Renal cortical epithelial cell (primary cell): Measurements from ENCODE around the gene KIF18B. TPM values are rescaled to one million over a fixed set of nuclear protein-coding genes. Genes with fewer than 3 reads are reported as not detected.

Experiments used
- DNase-seq: peaks from one replicate; pipeline ENCODE4 v3.0.0-alpha.2; 2011; ENCODE audit warnings: low read depth
- total RNA-seq: library from RNA; depleted of rRNA; stranded (reverse); fragments of >200 nt; gene quantifications from 2 replicates; pipeline ENCODE4 v1.2.3, GENCODE V29; 2014

The KIF18B gene
- total RNA-seq, 1 donor from 2014 or later: 0.15 TPM

DNA sequence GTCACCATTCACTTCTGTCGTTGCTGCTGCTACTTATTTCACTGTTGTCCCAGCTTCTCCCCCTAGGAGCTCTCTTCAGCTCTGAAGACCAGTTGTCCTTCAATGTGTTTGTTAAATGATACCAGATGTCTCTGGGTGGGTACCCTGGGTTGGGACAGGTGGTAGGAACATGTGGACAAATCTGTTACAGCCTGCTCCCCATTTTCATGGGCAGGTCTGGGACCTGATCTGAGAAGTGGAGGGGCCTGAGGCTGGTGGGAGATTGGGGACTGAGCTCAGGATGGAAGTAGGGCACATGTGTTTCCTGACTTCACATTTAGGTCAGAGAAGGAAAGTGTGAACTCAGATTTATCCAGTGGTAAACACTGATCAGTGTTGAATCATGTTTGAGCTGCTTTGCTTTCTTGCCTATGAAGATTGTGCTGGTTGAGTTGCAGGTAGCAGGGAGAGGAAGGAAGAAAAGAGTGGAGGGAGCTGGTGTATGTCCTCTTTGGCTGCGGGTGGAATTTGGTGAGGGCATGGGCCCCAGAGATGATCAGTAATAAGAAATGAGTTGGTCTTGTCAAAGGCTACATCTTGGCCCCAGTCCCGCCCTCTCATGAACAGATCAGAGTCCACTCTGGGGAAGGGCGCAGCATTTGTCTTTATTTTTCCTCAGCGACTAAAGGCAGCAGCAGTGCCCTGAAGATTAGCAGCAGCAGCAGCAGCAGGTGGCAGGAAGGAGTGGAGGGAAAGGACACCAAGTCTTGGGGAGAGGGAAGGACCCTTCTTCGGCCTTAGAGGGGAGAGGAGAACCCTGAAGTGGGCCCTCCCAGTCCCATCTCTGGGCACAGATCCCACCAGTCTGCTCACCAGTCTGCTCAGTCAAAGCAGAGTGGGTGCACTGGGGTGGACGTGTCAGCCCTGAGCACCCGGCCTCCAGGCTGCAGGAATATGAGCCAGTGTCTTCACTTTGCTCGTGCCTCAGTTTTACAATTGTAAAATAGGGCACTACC is 42.3 kb downstream of the KIF18B start:
- DNase-seq: no peak

DNA sequence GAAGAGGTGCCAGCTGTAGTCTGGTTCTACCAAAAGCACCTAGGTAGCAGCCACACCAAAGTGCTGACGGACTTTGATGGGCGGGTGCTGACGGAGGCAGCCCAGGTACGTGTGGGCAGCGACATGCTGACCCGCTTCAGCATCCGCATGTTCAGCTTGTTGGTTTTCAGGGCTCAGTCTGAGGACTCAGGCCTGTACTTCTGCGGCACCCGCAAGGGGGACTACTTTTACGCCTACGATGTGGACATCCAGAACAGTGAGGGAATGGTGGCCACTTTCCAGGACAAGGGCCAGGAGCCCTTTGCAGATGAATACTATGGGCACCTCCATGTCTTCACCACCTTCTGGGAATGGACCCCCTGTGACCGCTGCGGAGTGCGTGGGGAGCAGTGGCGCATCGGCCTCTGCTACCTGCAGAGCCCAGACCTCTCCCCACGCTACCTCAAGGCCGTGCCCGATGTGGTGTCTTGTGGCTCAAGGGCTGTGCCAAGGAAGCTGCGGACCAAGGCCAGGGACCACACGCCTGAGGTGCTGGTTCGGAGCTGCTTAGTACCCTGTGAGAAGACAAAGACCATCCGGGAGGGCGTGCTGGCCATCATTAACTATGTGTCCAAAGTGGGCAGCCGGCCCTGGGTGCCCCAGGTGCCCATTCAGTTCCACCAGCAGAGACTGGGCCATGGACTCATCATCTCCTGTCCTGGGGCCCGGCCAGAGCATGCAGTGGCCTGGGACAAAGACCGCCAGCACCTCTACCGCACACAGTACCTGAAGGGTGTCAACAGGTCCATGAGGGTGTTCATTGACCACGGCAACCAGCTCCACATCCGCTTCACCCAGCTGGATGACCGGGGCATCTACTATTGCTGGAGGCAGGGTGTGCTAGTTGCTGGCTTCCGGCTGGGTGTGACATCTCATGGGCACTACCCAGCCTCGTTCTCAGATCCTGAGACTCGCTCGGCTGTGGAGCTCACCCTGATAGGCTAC is 43.3 kb downstream of the KIF18B start:
- DNase-seq: no peak

DNA sequence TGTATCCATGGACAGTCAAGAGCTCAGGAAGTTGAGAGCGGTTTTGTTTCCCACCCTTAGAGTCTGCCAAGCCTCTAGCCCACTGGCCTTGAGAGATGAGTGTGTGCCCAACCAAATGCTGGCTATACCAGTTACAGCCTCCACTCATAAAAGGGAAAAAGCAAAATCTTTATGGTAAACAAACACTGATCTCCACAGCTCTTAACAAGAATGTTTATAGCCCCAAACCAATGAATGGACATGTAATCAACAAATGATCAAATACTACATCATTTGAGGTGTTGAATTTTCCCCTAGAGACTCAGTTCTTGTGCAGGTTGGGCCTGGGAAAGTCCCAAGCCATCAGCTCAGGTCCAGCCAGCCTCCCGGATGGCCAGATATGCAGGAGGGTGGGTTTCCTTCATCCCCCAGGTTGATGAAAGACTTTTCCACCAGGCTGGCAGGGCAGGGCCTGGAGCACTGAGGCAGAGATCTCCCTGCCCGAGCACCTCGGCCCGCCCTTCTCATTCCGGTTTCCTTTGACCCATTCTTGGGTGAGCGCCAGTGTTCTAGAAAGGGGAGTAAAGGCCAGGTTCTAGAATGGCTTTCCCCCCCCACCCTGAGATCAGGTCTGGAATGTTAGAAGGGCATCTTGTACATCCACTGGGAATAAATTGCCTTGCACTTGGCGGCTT is 44.4 kb downstream of the KIF18B start:
- no peak for DNase-seq

GRCh38 chr17:44902135-44902760 is 45.3 kb downstream of the KIF18B start:
- DNase-seq: no peak

GRCh38 chr17:44901411-44901921 is 46.1 kb downstream of the KIF18B start:
- DNase-seq: peak; percentile 86

- peak; percentile 78 for DNase-seq
Observed at GRCh38 chr17:44900894-44901293, 46.7 kb downstream of the KIF18B start.

DNA sequence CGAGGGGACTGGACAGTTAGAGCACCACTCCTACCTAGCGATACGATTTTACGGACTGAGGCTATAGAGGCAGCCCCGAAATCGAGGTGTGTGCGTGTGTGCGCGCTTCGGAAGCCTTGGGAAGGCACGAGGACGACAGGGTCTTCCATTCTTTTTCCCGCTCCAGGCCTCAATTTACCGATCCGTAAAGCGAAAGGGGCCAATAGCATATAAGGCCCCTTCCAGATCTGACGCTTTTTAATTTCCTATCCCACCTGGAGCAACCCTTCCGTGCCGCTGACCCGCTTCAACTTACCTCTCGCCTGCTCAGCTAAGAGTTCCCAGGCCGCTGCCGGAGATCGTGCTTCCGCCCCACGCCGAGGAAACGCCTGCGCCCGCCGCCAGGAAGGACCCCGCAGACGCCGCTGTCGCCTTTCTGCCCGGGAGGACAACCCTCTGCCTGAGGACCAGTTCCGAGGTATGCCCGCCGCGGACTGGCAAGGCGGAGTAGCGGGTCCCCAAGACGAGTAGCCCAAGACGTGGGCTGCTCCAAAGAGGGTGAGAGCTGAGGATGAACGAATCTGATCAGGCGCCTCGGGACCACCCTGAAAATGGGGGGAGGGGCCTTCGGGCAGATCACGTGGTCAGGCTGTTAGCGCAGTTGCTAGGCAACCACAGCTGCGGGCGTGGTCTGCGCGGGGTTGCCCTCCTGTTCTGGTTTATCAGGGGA is 48.3 kb downstream of the KIF18B start, which contains the start of gene EFTUD2:
EFTUD2 (minus strand) TSS at position 372 of the 709 bp plus-strand sequence. CDS start 4,924 bp downstream, outside the sequence.
- DNase-seq: peak; percentile 70

GRCh38 chr17:44898768-44899073 is 48.9 kb downstream of the KIF18B start:
- no peak for DNase-seq

GRCh38 chr17:44894642-44895041 is 52.9 kb downstream of the KIF18B start:
- no peak for DNase-seq

DNA sequence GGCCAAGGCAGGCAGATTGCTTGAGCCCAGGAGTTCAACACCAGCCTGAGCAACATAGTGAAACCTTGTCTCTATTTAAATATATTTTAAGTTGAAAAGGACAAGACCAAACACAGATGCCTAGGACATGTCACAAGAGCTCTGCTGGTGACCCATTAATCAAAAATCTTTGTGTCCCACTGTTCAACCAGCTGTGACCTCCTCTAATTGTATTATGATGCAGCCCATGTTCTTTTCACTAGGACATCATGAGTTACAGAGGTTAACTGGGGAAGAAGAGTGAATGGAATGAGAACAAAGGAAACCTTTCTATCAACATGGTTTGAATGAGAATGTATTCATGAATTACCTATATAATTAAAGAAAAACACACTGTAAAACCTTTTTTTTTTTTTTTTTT is 55.3 kb downstream of the KIF18B start:
- DNase-seq: no peak

- DNase-seq: no peak
Observed at GRCh38 chr17:44889003-44889402, 58.6 kb downstream of the KIF18B start.

- no peak for DNase-seq
Observed at GRCh38 chr17:44887971-44888954, 59.3 kb downstream of the KIF18B start.

GRCh38 chr17:44887016-44887415 is 60.6 kb downstream of the KIF18B start:
- DNase-seq: no peak

DNA sequence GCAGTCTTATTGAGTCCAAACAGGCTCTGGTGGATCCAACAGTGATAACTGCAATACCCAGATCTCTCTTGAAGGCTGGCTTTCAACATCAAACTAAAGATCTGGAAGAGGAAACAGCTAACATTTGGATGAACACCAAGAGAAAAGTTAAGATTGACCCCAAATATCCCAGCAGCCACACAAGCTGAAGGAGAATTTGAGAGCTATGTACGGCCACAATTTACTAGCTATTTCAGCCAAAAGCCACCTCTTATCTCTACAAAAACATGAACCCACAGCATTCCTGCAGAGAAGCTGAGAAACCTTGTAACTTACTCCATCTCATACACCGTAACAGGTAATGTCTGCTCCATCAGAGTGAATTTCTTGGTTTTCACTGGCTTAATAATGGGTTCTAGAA is 62.6 kb downstream of the KIF18B start:
- no peak for DNase-seq

- DNase-seq: no peak
Observed at GRCh38 chr17:44881145-44881544, 66.4 kb downstream of the KIF18B start.

- no peak for DNase-seq
Observed at GRCh38 chr17:44880062-44880461, 67.5 kb downstream of the KIF18B start.

DNA sequence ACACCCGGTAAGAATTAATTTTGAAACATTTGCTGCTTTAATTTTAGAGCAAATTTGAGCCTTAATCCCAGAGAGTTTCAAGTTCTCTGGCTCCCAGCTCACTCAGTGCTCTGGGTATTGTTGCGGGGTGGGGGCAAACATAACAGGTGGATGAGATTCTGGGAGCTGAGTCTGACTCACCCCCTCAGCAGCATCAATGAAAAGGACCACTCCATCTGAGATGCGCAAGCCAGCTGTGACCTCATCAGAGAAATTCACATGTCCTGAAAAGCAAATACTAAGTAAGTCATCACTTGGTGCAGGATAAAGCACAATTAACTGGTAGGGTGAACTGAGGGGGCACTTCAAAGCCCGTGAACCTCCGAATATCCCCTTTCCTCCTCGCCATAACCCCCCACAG is 68.2 kb downstream of the KIF18B start:
- DNase-seq: no peak

DNA sequence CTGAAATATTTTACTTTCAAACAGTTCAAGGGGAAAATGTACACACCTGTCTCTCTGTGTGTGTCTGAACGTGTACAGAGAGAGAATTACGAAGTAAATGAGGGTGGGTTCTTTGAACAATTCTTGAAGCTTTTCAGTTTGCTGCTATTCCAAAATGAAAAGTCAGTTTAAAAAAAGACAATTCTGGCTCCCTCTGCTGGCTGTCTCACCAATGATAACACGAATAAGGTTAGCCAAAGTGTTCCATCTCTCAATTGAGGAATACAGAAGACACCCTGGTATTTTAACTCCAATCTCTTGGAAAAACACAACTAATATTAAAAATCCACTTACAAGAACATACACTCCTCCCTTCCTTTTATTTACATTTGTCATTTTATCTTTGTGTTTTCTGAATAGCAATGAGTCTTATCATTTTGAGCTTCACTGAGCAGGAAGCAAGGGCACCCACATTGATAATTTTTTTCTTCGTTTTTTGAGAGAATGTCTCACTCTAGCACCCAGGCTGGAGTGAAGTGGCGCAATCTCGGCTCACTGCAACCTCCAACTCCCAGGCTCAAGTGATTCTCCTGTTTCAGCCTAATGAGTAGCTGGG is 68.8 kb downstream of the KIF18B start:
- peak; percentile 28 for DNase-seq

GRCh38 chr17:44877121-44877520 is 70.5 kb downstream of the KIF18B start:
- DNase-seq: no peak
